ENCODE results near the gene LCN2.

DNA sequence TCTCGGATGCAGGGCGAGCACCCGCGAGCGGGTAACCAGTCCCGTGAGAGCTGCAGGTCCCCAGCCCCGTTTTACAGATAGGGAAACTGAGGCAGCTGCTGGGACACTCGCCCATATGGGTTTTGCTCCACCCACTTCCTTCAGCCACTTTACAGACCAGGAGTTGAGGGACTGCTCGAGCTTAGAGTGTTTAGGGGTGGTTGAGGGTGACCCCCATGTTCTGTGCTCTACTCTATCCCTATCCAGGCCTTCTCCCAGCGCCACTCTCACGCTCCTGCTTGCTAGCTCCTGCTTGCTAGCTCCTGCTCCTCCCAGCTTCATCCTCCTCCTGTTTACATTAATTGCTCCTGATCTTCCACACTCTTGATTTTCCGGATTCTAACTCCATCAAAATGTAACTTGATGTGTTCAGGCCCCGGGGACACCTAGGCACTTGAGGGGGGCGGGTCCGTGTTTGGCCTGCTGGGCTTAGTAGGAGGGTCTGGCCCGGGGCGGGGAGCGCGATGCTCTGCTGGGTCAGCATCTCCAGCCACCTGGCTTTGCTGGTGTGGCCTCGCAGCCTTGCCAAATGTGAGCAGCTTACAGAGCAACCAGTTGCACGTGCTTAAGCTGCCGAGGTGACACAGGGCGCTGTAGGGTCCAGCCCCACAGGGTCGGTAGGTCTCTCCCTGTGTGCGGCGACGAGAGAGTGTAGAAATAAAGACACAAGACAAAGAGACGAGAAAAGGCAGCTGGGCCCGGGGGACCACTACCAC, 20.2 kb upstream of the LCN2 start:
- TF ChIP-seq, protein P1, sequence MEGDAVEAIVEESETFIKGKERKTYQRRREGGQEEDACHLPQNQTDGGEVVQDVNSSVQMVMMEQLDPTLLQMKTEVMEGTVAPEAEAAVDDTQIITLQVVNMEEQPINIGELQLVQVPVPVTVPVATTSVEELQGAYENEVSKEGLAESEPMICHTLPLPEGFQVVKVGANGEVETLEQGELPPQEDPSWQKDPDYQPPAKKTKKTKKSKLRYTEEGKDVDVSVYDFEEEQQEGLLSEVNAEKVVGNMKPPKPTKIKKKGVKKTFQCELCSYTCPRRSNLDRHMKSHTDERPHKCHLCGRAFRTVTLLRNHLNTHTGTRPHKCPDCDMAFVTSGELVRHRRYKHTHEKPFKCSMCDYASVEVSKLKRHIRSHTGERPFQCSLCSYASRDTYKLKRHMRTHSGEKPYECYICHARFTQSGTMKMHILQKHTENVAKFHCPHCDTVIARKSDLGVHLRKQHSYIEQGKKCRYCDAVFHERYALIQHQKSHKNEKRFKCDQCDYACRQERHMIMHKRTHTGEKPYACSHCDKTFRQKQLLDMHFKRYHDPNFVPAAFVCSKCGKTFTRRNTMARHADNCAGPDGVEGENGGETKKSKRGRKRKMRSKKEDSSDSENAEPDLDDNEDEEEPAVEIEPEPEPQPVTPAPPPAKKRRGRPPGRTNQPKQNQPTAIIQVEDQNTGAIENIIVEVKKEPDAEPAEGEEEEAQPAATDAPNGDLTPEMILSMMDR (IDR thresholded peaks at IDR 0.05) = no peak
- no peak for TF ChIP-seq ZFX (IDR thresholded peaks at IDR 0.05; ENCODE audit: borderline replicate concordance)

Measured in 22Rv1 (cell line).